Panc1 (cell line): ENCODE measurements around the gene RPL37A. TPM values are rescaled to one million over a fixed set of nuclear protein-coding genes. Genes with fewer than 3 reads are reported as not detected.

Source experiments
- ATAC-seq: fragments of 200-7000 bp; cut with Tn5 transposase; 2 replicates; pipeline ENCODE4 v1.9.1; 2020; ENCODE audit warnings: mild to moderate bottlenecking, moderate library complexity
- BruUV-seq: library from RNA; stranded (reverse); fragments of 400-500 nt; replicated peaks from 2 replicates; lab custom pipeline; 2021; lab: Mats Ljungman, UMichigan
- CTCF ChIA-PET: fragments of 300-600 bp; sonication (Branson Sonifier 250); formaldehyde crosslinking; loops from one replicate; lab custom pipeline; 2022; ENCODE audit warnings: antibody characterized with exemption; lab: Charles Lee
- POLR2A ChIA-PET: fragments of 300-600 bp; sonication (Branson Sonifier 250); formaldehyde crosslinking; loops from one replicate; lab custom pipeline; 2022; ENCODE audit warnings: antibody characterized with exemption; lab: Charles Lee
- DNase-seq: peaks from one replicate; pipeline ENCODE4 v3.0.0-alpha.2; 2010; ENCODE audit warnings: low read depth, low spot score
- H3K27ac ChIP-seq: 2 replicates; pipeline ENCODE4 v1.5.1; 2011; ENCODE audit warnings: mild to moderate bottlenecking, low read length, inconsistent platforms
- H3K27me3 ChIP-seq: fragments of 200-500 bp; sonication (Bioruptor generic); 2 replicates; pipeline ENCODE4 v1.6.0; 2014; ENCODE audit warnings: low read length, inconsistent platforms; ENCODE audit not compliant: control insufficient read depth, insufficient read depth
- H3K36me3 ChIP-seq: fragments of 200-500 bp; sonication (Bioruptor generic); 2 replicates; pipeline ENCODE4 v1.5.1; 2014; ENCODE audit warnings: inconsistent platforms, mild to moderate bottlenecking, low read length, moderate library complexity; ENCODE audit not compliant: control insufficient read depth, insufficient read depth
- H3K4me1 ChIP-seq: 2 replicates; pipeline ENCODE4 v1.5.1; 2011; ENCODE audit warnings: inconsistent platforms, mild to moderate bottlenecking, low read length, moderate library complexity; ENCODE audit not compliant: control insufficient read depth, insufficient read depth
- H3K4me3 ChIP-seq, 2 experiments: 2 replicates each; pipeline ENCODE4 v1.5.1; 2011 to 2012; ENCODE audit warnings: low read depth in 2 of 2, low read length in 2 of 2, mild to moderate bottlenecking in 2 of 2, inconsistent platforms in 1 of 2, moderate library complexity in 1 of 2
- H3K9me3 ChIP-seq: fragments of 200-500 bp; sonication (Bioruptor generic); 2 replicates; pipeline ENCODE4 v1.5.1; 2014; ENCODE audit warnings: low read depth, mild to moderate bottlenecking, inconsistent platforms, low read length, moderate library complexity; ENCODE audit not compliant: control insufficient read depth, insufficient read depth
- POLR2AphosphoS5 ChIP-seq: IDR thresholded peaks from 2 replicates; pipeline ENCODE4 v1.6.1; 2012; ENCODE audit warnings: mild to moderate bottlenecking, low read depth, low read length, moderate library complexity
- REST ChIP-seq, 2 experiments: IDR thresholded peaks; 2 replicates each; pipeline ENCODE4 v1.6.1; 2011 to 2012; ENCODE audit warnings: low read depth in 2 of 2, control low read depth in 1 of 2, low read length in 1 of 2, mild to moderate bottlenecking in 1 of 2, moderate library complexity in 1 of 2; ENCODE audit not compliant: insufficient read depth in 1 of 2
- SIN3A ChIP-seq: IDR thresholded peaks from 2 replicates; pipeline ENCODE4 v1.6.1; 2012; ENCODE audit warnings: low read depth, mild to moderate bottlenecking, low read length, moderate library complexity, borderline replicate concordance; ENCODE audit not compliant: insufficient read depth
- TCF7L2 ChIP-seq: IDR thresholded peaks from 2 replicates; pipeline ENCODE4 v1.6.1; 2011; ENCODE audit warnings: mild to moderate bottlenecking, low read depth, low read length, inconsistent platforms
- in situ Hi-C: cut with HindIII; loops from 2 replicates; pipeline ENCODE4 v1.10.0; 2016; ENCODE audit warnings: low sequenced_read_pairs, low pct_unique_long_range_greater_than_20kb
- intact Hi-C: fragments of 100-400 bp; cut with micrococcal nuclease; formaldehyde crosslinking; loops from one replicate; pipeline ENCODE4 v1.10.0; 2022; ENCODE audit not compliant: unreplicated experiment
- total RNA-seq: library from RNA; stranded (reverse); gene quantifications from one replicate; pipeline ENCODE4 v1.2.1, GENCODE V29; 2021; ENCODE audit not compliant: unreplicated experiment
- TF ChIP-seq, protein P1 (sequence below): fragments of 450-650 bp; IDR thresholded peaks from 2 replicates; pipeline ENCODE4 v1.5.1; 2017; ENCODE audit warnings: mild to moderate bottlenecking

RPL37A gene
- total RNA-seq, 1 experiment from 2014 or later, result 1,826 TPM

GRCh38 chr2:216497382-216498069, 1.1 kb upstream of the RPL37A start:
- in situ Hi-C loops, result no loop called here
- POLR2A ChIA-PET, result no interaction called here
- Histone ChIP-seq H3K4me1 (peaks cover 17% of the 10 kb centered on the region), H3K4me3 (peak overlapping the region; percentile 89 to 93), H3K9me3 (no peaks in the 10 kb centered on the region), H3K36me3 (peaks cover 30% of the 10 kb centered on the region), H3K27me3 (no peaks in the 10 kb centered on the region), H3K27ac (peak overlapping the region; percentile 98)
- ATAC-seq, result no peak
- TF ChIP-seq, protein P1, sequence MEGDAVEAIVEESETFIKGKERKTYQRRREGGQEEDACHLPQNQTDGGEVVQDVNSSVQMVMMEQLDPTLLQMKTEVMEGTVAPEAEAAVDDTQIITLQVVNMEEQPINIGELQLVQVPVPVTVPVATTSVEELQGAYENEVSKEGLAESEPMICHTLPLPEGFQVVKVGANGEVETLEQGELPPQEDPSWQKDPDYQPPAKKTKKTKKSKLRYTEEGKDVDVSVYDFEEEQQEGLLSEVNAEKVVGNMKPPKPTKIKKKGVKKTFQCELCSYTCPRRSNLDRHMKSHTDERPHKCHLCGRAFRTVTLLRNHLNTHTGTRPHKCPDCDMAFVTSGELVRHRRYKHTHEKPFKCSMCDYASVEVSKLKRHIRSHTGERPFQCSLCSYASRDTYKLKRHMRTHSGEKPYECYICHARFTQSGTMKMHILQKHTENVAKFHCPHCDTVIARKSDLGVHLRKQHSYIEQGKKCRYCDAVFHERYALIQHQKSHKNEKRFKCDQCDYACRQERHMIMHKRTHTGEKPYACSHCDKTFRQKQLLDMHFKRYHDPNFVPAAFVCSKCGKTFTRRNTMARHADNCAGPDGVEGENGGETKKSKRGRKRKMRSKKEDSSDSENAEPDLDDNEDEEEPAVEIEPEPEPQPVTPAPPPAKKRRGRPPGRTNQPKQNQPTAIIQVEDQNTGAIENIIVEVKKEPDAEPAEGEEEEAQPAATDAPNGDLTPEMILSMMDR, result no peak
- TF ChIP-seq SIN3A (no peak), POLR2AphosphoS5 (no peak), TCF7L2 (no peak), REST (IDR thresholded peaks at IDR 0.05; ENCODE audit: insufficient read depth in 1 of 2, low read depth in 2 of 2, low read length in 1 of 2) (no peak)
- no peak for DNase-seq
- CTCF ChIA-PET, result no interaction called here
- intact Hi-C loops, result no loop called here
- no TSS peak for BruUV-seq

GRCh38 chr2:216498070-216498378, 620 bp upstream of the RPL37A start:
- Histone ChIP-seq H3K27ac (peak overlapping the region; percentile 98), H3K4me1 (peaks cover 20% of the 10 kb centered on the region), H3K27me3 (no peaks in the 10 kb centered on the region), H3K4me3 (peak overlapping the region; percentile 89 to 93), H3K9me3 (no peaks in the 10 kb centered on the region), H3K36me3 (peaks cover 35% of the 10 kb centered on the region)
- CTCF ChIA-PET, result no interaction called here
- no peak for DNase-seq
- TF ChIP-seq REST (IDR thresholded peaks at IDR 0.05; ENCODE audit: insufficient read depth in 1 of 2, low read depth in 2 of 2, low read length in 1 of 2) (no peak), SIN3A (no peak), TCF7L2 (no peak), POLR2AphosphoS5 (no peak)
- TF ChIP-seq, protein P1, result no peak
- POLR2A ChIA-PET, result no interaction called here
- no peak for ATAC-seq
- in situ Hi-C loops (no loop called here), intact Hi-C loops (no loop called here)
- TSS peak; percentile 91 for BruUV-seq
